Spleen (tissue), 11 donors: ENCODE data around the gene LTBR. TPM values are rescaled to one million over a fixed set of nuclear protein-coding genes. Genes with fewer than 3 reads are reported as not detected.

ENCODE experiments used
- DNase-seq: peaks from one replicate; pipeline ENCODE4 v3.0.0-alpha.2; 2020
- H3K27ac ChIP-seq, 8 donors: fragments of 200-600 bp; sonication (generic) in 7 of 8; 1 replicate in 4 of 8; 2 replicates in 4 of 8; pipeline versions ENCODE4 v1.5.0 to v1.8.0; 2016 to 2021; ENCODE audit warnings: inconsistent platforms in 4 of 8, mild to moderate bottlenecking in 4 of 8, moderate library complexity in 1 of 8
- H3K27me3 ChIP-seq, 7 donors: fragments of 200-600 bp; sonication (generic) in 6 of 7; replicated peaks in 1 of 7; 1 replicate in 4 of 7; 2 replicates in 3 of 7; pipeline versions ENCODE4 v1.5.0 to v1.8.0; 2016 to 2021; ENCODE audit warnings: inconsistent platforms in 3 of 7, mild to moderate bottlenecking in 1 of 7
- H3K36me3 ChIP-seq, 6 donors: fragments of 200-600 bp; sonication (generic) in 5 of 6; 1 replicate in 4 of 6; 2 replicates in 2 of 6; pipeline versions ENCODE4 v1.5.0 to v1.8.0; 2016 to 2021; ENCODE audit warnings: inconsistent platforms in 2 of 6
- H3K4me1 ChIP-seq, 6 donors: fragments of 200-600 bp; sonication (generic) in 5 of 6; 1 replicate in 3 of 6; 2 replicates in 3 of 6; pipeline versions ENCODE4 v1.5.0 to v1.8.0; 2016 to 2021; ENCODE audit warnings: inconsistent platforms in 3 of 6
- H3K4me3 ChIP-seq, 8 donors: fragments of 200-600 bp; sonication (generic) in 7 of 8; 1 replicate in 4 of 8; 2 replicates in 4 of 8; pipeline versions ENCODE4 v1.5.0 to v1.8.0; 2016 to 2021; ENCODE audit warnings: inconsistent platforms in 4 of 8, mild to moderate bottlenecking in 4 of 8, moderate library complexity in 2 of 8
- H3K9me3 ChIP-seq, 8 donors: fragments of 200-600 bp; sonication (generic) in 7 of 8; 1 replicate in 4 of 8; 2 replicates in 4 of 8; pipeline versions ENCODE4 v1.5.0 to v1.8.0; 2016 to 2021; ENCODE audit warnings: inconsistent platforms in 4 of 8
- CTCF ChIP-seq, 11 experiments: fragments of 200-600 bp in 7 of 11; fragments of 450-650 bp in 4 of 11; sonication (generic) in 4 of 11; IDR thresholded peaks in 8 of 11; conservative IDR thresholded peaks in 3 of 11; 1 replicate in 7 of 11; 2 replicates in 4 of 11; pipeline versions ENCODE4 v1.4.0 to v1.8.0; 2016 to 2021; ENCODE audit warnings: antibody characterized with exemption in 11 of 11, inconsistent platforms in 4 of 11, mild to moderate bottlenecking in 1 of 11
- POLR2A ChIP-seq, 3 donors: fragments of 450-650 bp; IDR thresholded peaks; one replicate each; pipeline ENCODE4 v1.5.1; 2017; ENCODE audit warnings: antibody characterized with exemption in 3 of 3, mild to moderate bottlenecking in 1 of 3
- POLR2AphosphoS5 ChIP-seq, 3 donors: sonication (generic); formaldehyde crosslinking; IDR thresholded peaks; one replicate each; pipeline ENCODE4 v1.5.1; 2017; ENCODE audit warnings: antibody characterized with exemption in 3 of 3
- WGBS, 5 donors: extraction: QIAGEN DNeasy Blood & Tissue Kit in 3 of 5; methylation state at CpG; one replicate each; pipeline versions ENCODE4 v1.1.5 to v1.1.7; 2013 to 2018; 5-methylcytosine and 5-hydroxymethylcytosine counted together
- intact Hi-C: fragments of 100-400 bp; cut with DNase I; formaldehyde crosslinking; loops from one replicate; pipeline ENCODE4 v1.15.0; 2023; ENCODE audit warnings: low total_unique reads
- polyA plus RNA-seq, 3 donors: library from polyadenylated mRNA; stranded (reverse); fragments of 200-250 nt; gene quantifications; one replicate each; pipeline ENCODE4 v1.2.1, GENCODE V29; 2013
- total RNA-seq, 7 donors: library from RNA; depleted of rRNA in 3 of 7; stranded (reverse); fragments of >200 nt in 3 of 7; fragmentation: NEBNext Ultra II Directional in 4 of 7; extraction: Animal tissue kit (Norgen Biotek cat#: 25700) in 4 of 7; gene quantifications; one replicate each; pipeline versions ENCODE4 v1.1.0 to v1.2.1, GENCODE V29; 2016 to 2021
- donor health status: healthy with polysubstance abuse.
- donor health status: DM: no; HTN: no; CAD: no; lungs with moderate emphysema.
- donor health status: DM: no; HTN: no; CAD: no.
- donor health status: Bipolar disorder and iron deficiency.
- donor health status: healthy.
- donor health status: DM: no; HTN: no; CAD: no.
- donor health status: DM: yes; HTN: yes; CAD: no.

The LTBR gene
- total and polyA plus RNA-seq, 10 donors, result 14.4 to 155 (median 85.5) TPM

- Histone ChIP-seq H3K4me3 (no peak overlapping the region), H3K27me3 (peaks cover 0 to 21% (median 0%) of the 10 kb centered on the region in 7 donors), H3K27ac (peak overlapping the region in 5 of 8 donors; percentile 57 to 97 (median 89)), H3K36me3 (no peaks in the 10 kb centered on the region), H3K9me3 (no peaks in the 10 kb centered on the region), H3K4me1 (peaks cover 15 to 71% (median 37%) of the 10 kb centered on the region in 6 donors)
- TF ChIP-seq CTCF (IDR thresholded peaks at IDR 0.05 in 8 of 11, conservative IDR thresholded peaks at IDR 0.05 in 3 of 11) (no peak), POLR2AphosphoS5 (IDR thresholded peaks at IDR 0.05) (no peak), POLR2A (IDR thresholded peaks at IDR 0.05) (no peak)
- DNase-seq, result no peak
- WGBS, 5 donors, result 64 to 90% (median 75%) methylated on average over 3 of the region's 3 CpGs
- intact Hi-C loops, result no loop called here
Observed at GRCh38 chr12:6362403-6362802, 21.6 kb upstream of the LTBR start.

GRCh38 chr12:6363010-6363329, 21.0 kb upstream of the LTBR start:
- TF ChIP-seq CTCF (IDR thresholded peaks at IDR 0.05 in 8 of 11, conservative IDR thresholded peaks at IDR 0.05 in 3 of 11), result no peak
- TF ChIP-seq POLR2AphosphoS5 (IDR thresholded peaks at IDR 0.05), result no peak
- no peak for TF ChIP-seq POLR2A (IDR thresholded peaks at IDR 0.05)
- WGBS, 5 donors, result 6 to 17% (median 10%) methylated on average over 4 of the region's 4 CpGs
- H3K27ac ChIP-seq, result peak overlapping the region in 7 of 8 donors; percentile 87 to 97 (median 89)
- H3K4me1 ChIP-seq, result peaks cover 21 to 74% (median 42%) of the 10 kb centered on the region in 6 donors
- intact Hi-C loops, result no loop called here
- H3K4me3 ChIP-seq, result peak overlapping the region in 6 of 8 donors; percentile 52 to 82 (median 60)
- no peak for DNase-seq
- no peaks in the 10 kb centered on the region for H3K36me3 ChIP-seq
- H3K9me3 ChIP-seq, result no peaks in the 10 kb centered on the region
- H3K27me3 ChIP-seq, result peaks cover 0 to 16% (median 0%) of the 10 kb centered on the region in 7 donors

- 1 to 6% (median 2%) methylated on average over 30 to 59 of the region's 59 CpGs for WGBS, 5 donors
- DNase-seq, result peak; percentile 91
Observed at GRCh38 chr12:6363330-6364043, 20.5 kb upstream of the LTBR start.

More at GRCh38 chr12:6363330-6364043, 20.5 kb upstream of the LTBR start:
- no peak for TF ChIP-seq POLR2A (IDR thresholded peaks at IDR 0.05)
- TF ChIP-seq POLR2AphosphoS5 (IDR thresholded peaks at IDR 0.05), result peak; percentile 62 to 82 (median 76)
- TF ChIP-seq CTCF (IDR thresholded peaks at IDR 0.05 in 8 of 11, conservative IDR thresholded peaks at IDR 0.05 in 3 of 11), result no peak
- H3K4me3 ChIP-seq, result peak overlapping the region; percentile 52 to 82 (median 58)
- intact Hi-C loops, result no loop called here
- H3K27me3 ChIP-seq, result peaks cover 0 to 15% (median 0%) of the 10 kb centered on the region in 7 donors
- peaks cover 25 to 74% (median 47%) of the 10 kb centered on the region in 6 donors for H3K4me1 ChIP-seq
- H3K36me3 ChIP-seq, result no peaks in the 10 kb centered on the region
- H3K27ac ChIP-seq, result peak overlapping the region; percentile 83 to 97 (median 89)
- no peaks in the 10 kb centered on the region for H3K9me3 ChIP-seq
